Natural killer cell (primary cell): ENCODE results near the gene VILL. TPM values are rescaled to one million over a fixed set of nuclear protein-coding genes. Genes with fewer than 3 reads are reported as not detected.

Source experiments
- ATAC-seq, 3 donors: fragments of 150-1000 bp in 2 of 3; fragments of 200-7000 bp in 1 of 3; cut with Tn5 transposase; 1 replicate in 1 of 3; 2 replicates in 2 of 3; pipeline ENCODE4 v1.10.0; 2021; ENCODE audit warnings: mild to moderate bottlenecking in 2 of 3, moderate library complexity in 2 of 3
- DNase-seq, 2 donors: peaks; one replicate each; pipeline versions ENCODE4 v3.0.0 to v3.0.0-alpha.2; 2013 to 2021; ENCODE audit warnings: mixed read lengths in 1 of 2
- H3K27ac ChIP-seq: one replicate; pipeline ENCODE4 v1.5.1; 2013; ENCODE audit warnings: mild to moderate bottlenecking, low read length
- H3K27me3 ChIP-seq: one replicate; pipeline ENCODE4 v1.6.1; 2013; ENCODE audit warnings: low read length; ENCODE audit not compliant: control insufficient read depth, insufficient read depth
- H3K36me3 ChIP-seq: one replicate; pipeline ENCODE4 v1.6.1; 2013; ENCODE audit warnings: low read length; ENCODE audit not compliant: control insufficient read depth, insufficient read depth
- H3K4me1 ChIP-seq: one replicate; pipeline ENCODE4 v1.6.1; 2013; ENCODE audit warnings: low read length; ENCODE audit not compliant: control insufficient read depth, insufficient read depth
- H3K4me3 ChIP-seq: one replicate; pipeline ENCODE4 v1.5.1; 2013; ENCODE audit warnings: low read length
- H3K9me3 ChIP-seq: one replicate; pipeline ENCODE4 v1.6.1; 2013; ENCODE audit warnings: low read length; ENCODE audit not compliant: control insufficient read depth, insufficient read depth
- H3K27ac Mint-ChIP-seq, 2 donors: one replicate each; pipeline ENCODE4 v1.8.0; 2022; ENCODE audit warnings: mild to moderate bottlenecking in 2 of 2, mixed read lengths in 2 of 2, moderate library complexity in 1 of 2
- H3K27me3 Mint-ChIP-seq, 2 donors: one replicate each; pipeline ENCODE4 v1.8.0; 2022; ENCODE audit warnings: low read depth in 2 of 2, mixed read lengths in 2 of 2
- H3K36me3 Mint-ChIP-seq: one replicate; pipeline ENCODE4 v1.8.0; 2022; ENCODE audit warnings: mixed read lengths
- H3K4me1 Mint-ChIP-seq, 2 donors: one replicate each; pipeline ENCODE4 v1.8.0; 2022; ENCODE audit warnings: mixed read lengths in 2 of 2
- H3K4me3 Mint-ChIP-seq: one replicate; pipeline ENCODE4 v1.8.0; 2022; ENCODE audit warnings: mild to moderate bottlenecking, moderate library complexity, mixed read lengths
- H3K9me3 Mint-ChIP-seq, 2 donors: one replicate each; pipeline ENCODE4 v1.8.0; 2022; ENCODE audit warnings: mixed read lengths in 2 of 2
- WGBS: methylation state at CpG from one replicate; pipeline ENCODE4 v1.1.7; 2013; ENCODE audit warnings: missing lambda C conversion rate; ENCODE audit not compliant: insufficient coverage; 5-methylcytosine and 5-hydroxymethylcytosine counted together
- intact Hi-C: fragments of 100-400 bp; cut with micrococcal nuclease; formaldehyde crosslinking; loops from one replicate; pipeline ENCODE4 v1.14.2; 2022
- total RNA-seq, 4 donors: library from RNA; stranded (reverse); fragments of 120-200 nt in 1 of 4; gene quantifications; one replicate each; pipeline versions ENCODE4 v1.2.3 to v1.2.4, GENCODE V29; 2013 to 2022
- TF ChIP-seq, protein P1 (sequence below): fragments of 200-600 bp; IDR thresholded peaks from one replicate; pipeline ENCODE4 v1.8.0; 2022; ENCODE audit warnings: antibody characterized with exemption

Gene VILL
- total RNA-seq, 3 donors from 2014 or later (not counting 1 experiment from before 2014, with no cell fraction given) = 25.6 to 27.8 (median 26.9) TPM

GRCh38 chr3:37957539-37957936 is 33.0 kb upstream of the VILL start:
- H3K4me1 Mint-ChIP-seq = peaks cover 0 to 9% of the 10 kb centered on the region in 2 donors
- no peaks in the 10 kb centered on the region for H3K27me3 Mint-ChIP-seq
- TF ChIP-seq, protein P1, sequence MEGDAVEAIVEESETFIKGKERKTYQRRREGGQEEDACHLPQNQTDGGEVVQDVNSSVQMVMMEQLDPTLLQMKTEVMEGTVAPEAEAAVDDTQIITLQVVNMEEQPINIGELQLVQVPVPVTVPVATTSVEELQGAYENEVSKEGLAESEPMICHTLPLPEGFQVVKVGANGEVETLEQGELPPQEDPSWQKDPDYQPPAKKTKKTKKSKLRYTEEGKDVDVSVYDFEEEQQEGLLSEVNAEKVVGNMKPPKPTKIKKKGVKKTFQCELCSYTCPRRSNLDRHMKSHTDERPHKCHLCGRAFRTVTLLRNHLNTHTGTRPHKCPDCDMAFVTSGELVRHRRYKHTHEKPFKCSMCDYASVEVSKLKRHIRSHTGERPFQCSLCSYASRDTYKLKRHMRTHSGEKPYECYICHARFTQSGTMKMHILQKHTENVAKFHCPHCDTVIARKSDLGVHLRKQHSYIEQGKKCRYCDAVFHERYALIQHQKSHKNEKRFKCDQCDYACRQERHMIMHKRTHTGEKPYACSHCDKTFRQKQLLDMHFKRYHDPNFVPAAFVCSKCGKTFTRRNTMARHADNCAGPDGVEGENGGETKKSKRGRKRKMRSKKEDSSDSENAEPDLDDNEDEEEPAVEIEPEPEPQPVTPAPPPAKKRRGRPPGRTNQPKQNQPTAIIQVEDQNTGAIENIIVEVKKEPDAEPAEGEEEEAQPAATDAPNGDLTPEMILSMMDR = no peak
- H3K4me3 ChIP-seq = no peak overlapping the region
- DNase-seq = no peak
- no peak overlapping the region for H3K27ac ChIP-seq
- peak overlapping the region; percentile 2 to 82 for H3K27ac Mint-ChIP-seq
- no peaks in the 10 kb centered on the region for H3K9me3 Mint-ChIP-seq
- ATAC-seq = no peak
- H3K9me3 ChIP-seq = no peaks in the 10 kb centered on the region
- no peaks in the 10 kb centered on the region for H3K4me1 ChIP-seq
- no peaks in the 10 kb centered on the region for H3K36me3 Mint-ChIP-seq
- intact Hi-C loops = no loop called here
- H3K4me3 Mint-ChIP-seq = no peak overlapping the region
- 67% methylated on average over 7 of the region's 7 CpGs for WGBS
- no peaks in the 10 kb centered on the region for H3K36me3 ChIP-seq
- no peaks in the 10 kb centered on the region for H3K27me3 ChIP-seq

DNA sequence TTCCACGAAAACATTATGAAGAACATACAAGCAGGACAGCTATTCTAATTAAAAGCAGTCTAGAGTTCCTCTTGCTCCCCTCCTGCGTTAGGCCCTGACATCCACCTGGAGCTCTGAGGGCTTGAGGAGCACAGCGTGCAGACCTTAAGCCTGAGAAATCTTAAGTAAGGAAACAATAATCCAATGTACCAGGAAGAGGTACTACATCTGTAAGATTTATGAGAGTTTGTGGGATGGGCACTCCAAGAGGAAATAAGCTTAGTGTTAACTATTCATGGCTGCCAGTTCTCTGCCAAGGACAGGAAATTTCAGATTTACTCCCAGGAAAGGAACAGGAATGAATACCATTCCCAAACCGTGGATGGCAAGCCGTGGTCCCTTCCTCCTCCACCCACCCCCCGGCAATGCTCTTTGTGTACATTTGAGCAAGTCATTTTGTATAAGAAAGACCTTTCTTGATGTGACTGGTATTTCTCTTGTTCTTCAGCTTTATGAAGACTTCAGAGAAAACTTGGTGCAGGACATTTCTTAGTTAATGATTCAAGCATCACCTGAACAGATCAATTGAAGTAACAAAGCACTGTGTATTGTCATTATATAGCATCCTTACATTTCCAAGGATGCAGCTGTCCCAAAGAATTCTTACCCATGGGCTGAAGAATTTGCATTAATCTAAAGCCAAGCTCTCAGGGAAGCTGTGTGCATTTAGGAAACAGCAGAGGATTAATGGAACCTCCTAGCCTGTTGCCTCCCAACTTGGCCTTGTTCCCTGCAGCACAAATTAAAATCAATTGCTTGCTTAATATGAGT is 28.8 kb upstream of the VILL start:
- H3K4me3 Mint-ChIP-seq = no peak overlapping the region
- H3K4me1 Mint-ChIP-seq = peaks cover 0 to 9% of the 10 kb centered on the region in 2 donors
- H3K27ac Mint-ChIP-seq = no peak overlapping the region
- DNase-seq = no peak
- no peaks in the 10 kb centered on the region for H3K9me3 Mint-ChIP-seq
- no peaks in the 10 kb centered on the region for H3K36me3 Mint-ChIP-seq
- no peaks in the 10 kb centered on the region for H3K4me1 ChIP-seq
- intact Hi-C loops = no loop called here
- 52% methylated on average over 3 of the region's 6 CpGs for WGBS
- H3K36me3 ChIP-seq = no peaks in the 10 kb centered on the region
- no peaks in the 10 kb centered on the region for H3K9me3 ChIP-seq
- TF ChIP-seq, protein P1 = no peak
- peaks cover 2 to 11% of the 10 kb centered on the region in 2 donors for H3K27me3 Mint-ChIP-seq
- ATAC-seq = no peak
- no peak overlapping the region for H3K27ac ChIP-seq
- no peak overlapping the region for H3K4me3 ChIP-seq
- no peaks in the 10 kb centered on the region for H3K27me3 ChIP-seq

GRCh38 chr3:37963016-37963415 is 27.6 kb upstream of the VILL start:
- intact Hi-C loops = no loop called here
- Histone ChIP-seq H3K4me1 (no peaks in the 10 kb centered on the region), H3K9me3 (no peaks in the 10 kb centered on the region), H3K4me3 (no peak overlapping the region), H3K27me3 (no peaks in the 10 kb centered on the region), H3K36me3 (no peaks in the 10 kb centered on the region), H3K27ac (no peak overlapping the region)
- no peak overlapping the region for H3K4me3 Mint-ChIP-seq
- DNase-seq (no peak), ATAC-seq (no peak)
- TF ChIP-seq, protein P1 = no peak
- no peaks in the 10 kb centered on the region for H3K4me1 Mint-ChIP-seq
- H3K36me3 Mint-ChIP-seq = no peaks in the 10 kb centered on the region
- H3K9me3 Mint-ChIP-seq = no peaks in the 10 kb centered on the region
- WGBS = 87% methylated on average over 5 of the region's 5 CpGs
- no peak overlapping the region for H3K27ac Mint-ChIP-seq
- H3K27me3 Mint-ChIP-seq = peaks cover 2 to 11% of the 10 kb centered on the region in 2 donors
